Measurements from ENCODE around the gene MAST4.

MAST4 gene

GRCh38 chr5:66908230-66908629, 312.0 kb downstream of the MAST4 start:
- H3K27ac ChIP-seq (ENCODE audit: extremely low read depth, low read depth, low read length): no peak overlapping the region
- TF ChIP-seq ZBTB11 (tag by site-specific recombination; conservative IDR thresholded peaks at IDR 0.05; ENCODE audit: low read depth) (no peak), ZNF529 (tag by site-specific recombination; IDR thresholded peaks at IDR 0.05; ENCODE audit: insufficient replicate concordance) (no peak), ZNF341 (tag by site-specific recombination; IDR thresholded peaks at IDR 0.05; ENCODE audit: low read depth) (no peak)
- ChIA-PET POLR2A (no interaction called here), CTCF (no interaction called here)
- no peaks in the 10 kb centered on the region for H3K9me3 ChIP-seq (ENCODE audit: control insufficient read depth, insufficient read depth, low read depth, low read length)
- no peak overlapping the region for H3K4me3 ChIP-seq (ENCODE audit: low read depth, low read length)
- H3K4me1 ChIP-seq (ENCODE audit: control insufficient read depth, insufficient read depth, low read length): peaks cover 3% of the 10 kb centered on the region; the same call in 1 of the 2 replicates
- H3K36me3 ChIP-seq (ENCODE audit: control insufficient read depth in 2 of 2, insufficient read depth in 1 of 2, low read length in 2 of 2): no peaks in the 10 kb centered on the region

- ChIA-PET POLR2A (no interaction called here), CTCF (no interaction called here)
- Histone ChIP-seq H3K27ac (ENCODE audit: extremely low read depth, low read depth, low read length) (no peak overlapping the region), H3K4me3 (ENCODE audit: low read depth, low read length) (no peak overlapping the region), H3K36me3 (ENCODE audit: control insufficient read depth in 2 of 2, insufficient read depth in 1 of 2, low read length in 2 of 2) (no peaks in the 10 kb centered on the region), H3K4me1 (ENCODE audit: control insufficient read depth, insufficient read depth, low read length) (no peaks in the 10 kb centered on the region), H3K9me3 (ENCODE audit: control insufficient read depth, insufficient read depth, low read depth, low read length) (no peaks in the 10 kb centered on the region)
- no peak for TF ChIP-seq ZFP37 (tag by site-specific recombination; IDR thresholded peaks at IDR 0.05)
Observed at GRCh38 chr5:66909364-66909763, 313.2 kb downstream of the MAST4 start.

- CTCF ChIA-PET: no interaction called here
- POLR2A ChIA-PET: no interaction called here
- no peak overlapping the region for H3K27ac ChIP-seq (ENCODE audit: extremely low read depth, low read depth, low read length)
Observed at GRCh38 chr5:66912787-66913186, 316.6 kb downstream of the MAST4 start.

GRCh38 chr5:66915531-66915930, 319.3 kb downstream of the MAST4 start:
- no peaks in the 10 kb centered on the region for H3K9me3 ChIP-seq (ENCODE audit: control insufficient read depth, insufficient read depth, low read depth, low read length)
- POLR2A ChIA-PET: no interaction called here
- H3K4me3 ChIP-seq (ENCODE audit: low read depth, low read length): no peak overlapping the region
- H3K4me1 ChIP-seq (ENCODE audit: control insufficient read depth, insufficient read depth, low read length): no peaks in the 10 kb centered on the region
- CTCF ChIA-PET: interaction anchor here (1.4 kb wide), 1 partner anchor 10 kb away, joined by 3 read pairs; no protein-coding TSS in a partner anchor
- no peaks in the 10 kb centered on the region for H3K36me3 ChIP-seq (ENCODE audit: control insufficient read depth in 2 of 2, insufficient read depth in 1 of 2, low read length in 2 of 2)
- TF ChIP-seq SALL2 (tag by site-specific recombination; IDR thresholded peaks at IDR 0.05; ENCODE audit: borderline replicate concordance) (no peak), ZNF768 (tag by site-specific recombination; IDR thresholded peaks at IDR 0.05) (no peak), ZNF664 (tag by site-specific recombination; IDR thresholded peaks at IDR 0.05) (no peak), ZNF580 (tag by site-specific recombination; IDR thresholded peaks at IDR 0.05) (no peak), ZNF549 (tag by site-specific recombination; IDR thresholded peaks at IDR 0.05) (no peak), ZNF560 (tag by site-specific recombination; IDR thresholded peaks at IDR 0.05; ENCODE audit: borderline replicate concordance) (no peak), ZNF701 (tag by site-specific recombination; IDR thresholded peaks at IDR 0.05) (no peak)
- no peak overlapping the region for H3K27ac ChIP-seq (ENCODE audit: extremely low read depth, low read depth, low read length)

More at GRCh38 chr5:66912787-66913186, 316.6 kb downstream of the MAST4 start:
- H3K4me1 ChIP-seq (ENCODE audit: control insufficient read depth, insufficient read depth, low read length): no peaks in the 10 kb centered on the region
- no peaks in the 10 kb centered on the region for H3K36me3 ChIP-seq (ENCODE audit: control insufficient read depth in 2 of 2, insufficient read depth in 1 of 2, low read length in 2 of 2)
- no peak for TF ChIP-seq OVOL3 (tag by site-specific recombination; IDR thresholded peaks at IDR 0.05)
- TF ChIP-seq CTCF (tag by site-specific recombination; IDR thresholded peaks at IDR 0.05): no peak
- TF ChIP-seq ZBTB17 (tag by site-specific recombination; IDR thresholded peaks at IDR 0.05): no peak
- H3K9me3 ChIP-seq (ENCODE audit: control insufficient read depth, insufficient read depth, low read depth, low read length): no peaks in the 10 kb centered on the region
- no peak overlapping the region for H3K4me3 ChIP-seq (ENCODE audit: low read depth, low read length)
